GM12878 (cell line): Measurements from ENCODE around the gene KRT80.

ENCODE experiments used
- MTA3 ChIP-seq: IDR thresholded peaks from 2 replicates; pipeline ENCODE4 v1.6.1; 2012; ENCODE audit warnings: low read length, inconsistent platforms, borderline replicate concordance
- POLR2A ChIP-seq: IDR thresholded peaks from 2 replicates; pipeline ENCODE4 v1.6.1; 2011; ENCODE audit warnings: low read depth, mild to moderate bottlenecking, low read length
- STAT3 ChIP-seq: IDR thresholded peaks from 2 replicates; pipeline ENCODE4 v1.6.1; 2011; ENCODE audit warnings: low read depth, low read length, improper control_type of control experiment
- TF ChIP-seq, protein P1 (sequence below): IDR thresholded peaks from 2 replicates; pipeline ENCODE4 v1.6.1; 2011; ENCODE audit warnings: mild to moderate bottlenecking, low read depth, low read length, moderate library complexity; ENCODE audit not compliant: insufficient replicate concordance
- TF ChIP-seq, protein P2 (sequence below), 3 experiments: IDR thresholded peaks in 2 of 3; conservative IDR thresholded peaks in 1 of 3; 2 replicates each; pipeline ENCODE4 v1.5.1; 2011; ENCODE audit warnings: low read depth in 3 of 3, low read length in 3 of 3, mild to moderate bottlenecking in 3 of 3, control low read depth in 2 of 3, moderate library complexity in 2 of 3, inconsistent platforms in 1 of 3, mixed read lengths in 1 of 3; ENCODE audit not compliant: control insufficient read depth in 2 of 3, insufficient read depth in 1 of 3; ENCODE audit errors: extremely low read depth in 1 of 3

DNA sequence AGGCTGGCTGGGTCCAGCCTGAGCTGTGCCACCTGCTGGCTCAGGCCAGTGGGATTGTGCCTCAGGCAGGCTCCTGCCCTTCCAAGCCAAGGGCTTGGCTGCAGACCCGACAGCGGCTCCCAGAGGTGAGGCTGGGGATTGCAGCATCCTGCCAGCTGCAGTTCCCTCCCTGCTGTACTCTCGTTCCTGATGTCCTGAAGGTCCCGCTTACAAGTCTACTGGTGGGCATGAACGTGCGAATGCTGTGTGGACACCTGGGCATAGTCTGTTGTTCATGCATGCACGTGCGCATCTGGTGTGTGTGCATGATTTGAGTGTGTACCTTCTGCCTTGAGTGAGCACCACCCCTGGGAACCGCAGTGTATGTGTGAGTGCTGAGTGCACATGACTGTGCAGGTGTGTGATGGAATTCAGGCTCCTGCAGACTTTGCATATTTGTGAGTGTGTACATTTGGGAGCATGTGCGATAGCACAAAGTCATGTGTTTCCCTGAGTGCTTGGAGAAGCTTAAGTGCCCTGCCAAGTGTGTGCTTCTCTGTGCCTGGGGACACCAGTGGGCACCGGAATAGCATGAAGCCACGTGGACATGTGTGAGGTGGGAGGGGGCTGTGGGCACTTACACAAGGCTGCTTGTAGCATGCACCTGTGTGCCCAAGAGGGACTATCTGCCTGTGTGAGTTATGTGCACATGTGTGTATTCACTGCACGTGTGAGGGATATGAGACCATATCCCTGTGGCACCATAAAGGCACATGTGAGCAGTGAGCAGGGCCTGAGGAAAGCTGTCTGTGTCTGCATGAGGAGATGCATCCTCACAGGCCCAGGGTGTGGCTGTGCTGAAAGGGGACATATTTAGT is 22.0 kb upstream of the KRT80 start:
- TF ChIP-seq, protein P1, sequence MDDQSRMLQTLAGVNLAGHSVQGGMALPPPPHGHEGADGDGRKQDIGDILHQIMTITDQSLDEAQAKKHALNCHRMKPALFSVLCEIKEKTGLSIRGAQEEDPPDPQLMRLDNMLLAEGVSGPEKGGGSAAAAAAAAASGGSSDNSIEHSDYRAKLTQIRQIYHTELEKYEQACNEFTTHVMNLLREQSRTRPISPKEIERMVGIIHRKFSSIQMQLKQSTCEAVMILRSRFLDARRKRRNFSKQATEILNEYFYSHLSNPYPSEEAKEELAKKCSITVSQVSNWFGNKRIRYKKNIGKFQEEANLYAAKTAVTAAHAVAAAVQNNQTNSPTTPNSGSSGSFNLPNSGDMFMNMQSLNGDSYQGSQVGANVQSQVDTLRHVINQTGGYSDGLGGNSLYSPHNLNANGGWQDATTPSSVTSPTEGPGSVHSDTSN = no peak
- TF ChIP-seq MTA3 = no peak
- TF ChIP-seq, protein P2, sequence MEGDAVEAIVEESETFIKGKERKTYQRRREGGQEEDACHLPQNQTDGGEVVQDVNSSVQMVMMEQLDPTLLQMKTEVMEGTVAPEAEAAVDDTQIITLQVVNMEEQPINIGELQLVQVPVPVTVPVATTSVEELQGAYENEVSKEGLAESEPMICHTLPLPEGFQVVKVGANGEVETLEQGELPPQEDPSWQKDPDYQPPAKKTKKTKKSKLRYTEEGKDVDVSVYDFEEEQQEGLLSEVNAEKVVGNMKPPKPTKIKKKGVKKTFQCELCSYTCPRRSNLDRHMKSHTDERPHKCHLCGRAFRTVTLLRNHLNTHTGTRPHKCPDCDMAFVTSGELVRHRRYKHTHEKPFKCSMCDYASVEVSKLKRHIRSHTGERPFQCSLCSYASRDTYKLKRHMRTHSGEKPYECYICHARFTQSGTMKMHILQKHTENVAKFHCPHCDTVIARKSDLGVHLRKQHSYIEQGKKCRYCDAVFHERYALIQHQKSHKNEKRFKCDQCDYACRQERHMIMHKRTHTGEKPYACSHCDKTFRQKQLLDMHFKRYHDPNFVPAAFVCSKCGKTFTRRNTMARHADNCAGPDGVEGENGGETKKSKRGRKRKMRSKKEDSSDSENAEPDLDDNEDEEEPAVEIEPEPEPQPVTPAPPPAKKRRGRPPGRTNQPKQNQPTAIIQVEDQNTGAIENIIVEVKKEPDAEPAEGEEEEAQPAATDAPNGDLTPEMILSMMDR (IDR thresholded peaks at IDR 0.05 in 2 of 3, conservative IDR thresholded peaks at IDR 0.05 in 1 of 3; ENCODE audit: control insufficient read depth in 2 of 3, extremely low read depth in 1 of 3, insufficient read depth in 1 of 3, low read depth in 3 of 3, low read length in 3 of 3) = peak; percentile 82 to 94 (median 83)
- TF ChIP-seq POLR2A = no peak
- no peak for TF ChIP-seq STAT3
